GM12892 (cell line): ENCODE results near the gene UBA5.
A peak's percentile ranks its signal among the peaks of the same experiment; 100 is the strongest.

ENCODE experiments used
- DNase-seq: peaks from one replicate; pipeline ENCODE4 v3.0.0; 2011; ENCODE audit not compliant: insufficient read length
- FAIRE-seq: peaks from 2 replicates; lab custom pipeline; 2011; peaks lifted over from hg19 to GRCh38; lab: Jason Lieb, UNC
- POLR2A ChIP-seq: IDR thresholded peaks from 2 replicates; pipeline ENCODE4 v1.6.1; 2011; ENCODE audit warnings: low read depth, low read length, control low read depth
- POLR2AphosphoS5 ChIP-seq: IDR thresholded peaks from 2 replicates; pipeline ENCODE4 v1.6.1; 2011; ENCODE audit warnings: low read depth, low read length, control low read depth
- TAF1 ChIP-seq: IDR thresholded peaks from 2 replicates; pipeline ENCODE4 v1.6.1; 2011; ENCODE audit warnings: low read depth, mild to moderate bottlenecking, control low read depth, low read length, borderline replicate concordance

The UBA5 gene

DNA sequence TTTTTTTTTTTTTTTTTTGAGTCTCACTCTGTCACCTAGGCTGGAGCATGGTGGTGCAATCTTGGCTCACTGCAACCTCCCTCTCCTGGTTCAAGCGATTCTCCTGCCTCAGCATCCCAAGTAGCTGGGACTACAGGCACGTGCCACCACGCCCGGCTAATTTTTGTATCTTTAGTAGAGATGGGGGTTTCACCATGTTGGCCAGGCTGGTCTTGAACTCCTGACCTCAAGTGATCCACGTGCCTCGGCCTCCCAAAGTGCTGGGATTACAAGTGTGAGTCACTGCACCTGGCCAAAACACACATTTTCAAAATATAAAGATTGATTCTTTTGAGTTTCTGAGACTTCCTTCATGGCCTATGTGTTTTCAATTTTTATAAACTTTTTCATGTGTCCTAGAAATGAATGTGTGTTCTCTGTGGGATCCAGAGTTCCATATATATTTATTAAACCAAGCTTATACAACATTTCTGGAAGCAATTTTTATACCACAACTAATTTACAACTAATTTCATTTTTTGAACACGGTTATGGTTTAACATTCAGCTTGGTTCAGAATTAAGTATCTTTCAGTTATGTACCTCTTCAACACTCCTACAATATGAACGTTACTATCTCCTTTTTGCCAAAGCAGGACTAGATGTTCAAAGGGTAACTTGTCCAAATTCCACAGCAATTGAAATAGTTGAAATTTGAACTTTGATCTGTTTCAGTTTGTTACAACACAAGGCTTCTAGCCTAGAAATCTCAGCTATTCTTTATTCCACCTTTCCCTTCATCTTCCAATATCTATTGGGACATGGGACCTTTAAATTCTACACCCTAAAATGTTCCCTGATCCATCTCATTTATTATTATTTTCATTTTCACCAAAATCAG, 2.0 kb upstream of the UBA5 start:
- FAIRE-seq (no peak), DNase-seq (no peak)
- TF ChIP-seq TAF1 (no peak), POLR2AphosphoS5 (no peak), POLR2A (no peak)

- TF ChIP-seq POLR2A (no peak), TAF1 (no peak), POLR2AphosphoS5 (no peak)
- FAIRE-seq (no peak), DNase-seq (no peak)
These were observed 1.1 kb upstream of the UBA5 start for GRCh38 chr3:132659000-132659364.

DNA sequence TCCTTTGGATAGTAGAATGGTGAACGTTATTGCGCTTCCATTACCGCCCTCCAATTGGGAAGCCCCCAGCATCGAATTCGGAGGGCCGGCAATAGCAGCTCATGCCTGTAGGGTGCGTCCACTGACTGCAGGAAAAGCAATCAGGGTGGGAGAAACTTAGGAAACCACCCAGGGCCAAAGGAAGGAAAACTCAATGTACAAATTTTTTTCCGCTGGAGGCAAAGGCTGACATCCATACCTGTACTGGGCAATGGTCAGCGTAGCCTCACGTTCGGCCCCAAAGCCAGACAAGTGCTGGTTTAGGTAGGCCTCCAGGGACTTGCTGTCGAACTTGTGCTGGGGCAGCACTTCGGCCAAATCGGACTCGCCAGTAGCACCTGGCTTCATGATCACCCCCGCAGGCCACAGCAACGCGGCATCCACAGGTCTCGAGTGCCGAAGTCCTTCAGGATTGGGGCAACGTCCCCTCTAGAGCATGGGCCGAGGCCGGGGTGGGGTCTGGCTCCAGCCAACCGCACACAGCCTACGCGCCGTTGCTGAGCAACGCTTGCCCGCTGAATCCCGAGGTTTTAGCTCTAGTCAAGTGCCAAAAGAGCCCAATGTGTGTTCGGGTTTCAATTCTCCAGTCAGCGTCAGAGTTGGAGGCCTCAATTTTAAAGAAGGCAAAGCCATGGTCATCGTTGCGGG, 621 bp upstream of the UBA5 start, which contains the start of gene ACAD11:
Gene ACAD11, minus strand, starts transcription at position 445 of the 687 bp plus-strand sequence. Its CDS starts 58 bp downstream, at position 387.
- FAIRE-seq: no peak
- TF ChIP-seq TAF1 (peak; percentile 19; the same call in 1 of the 2 replicates), POLR2AphosphoS5 (no peak), POLR2A (no peak)
- DNase-seq: peak; percentile 34

DNA sequence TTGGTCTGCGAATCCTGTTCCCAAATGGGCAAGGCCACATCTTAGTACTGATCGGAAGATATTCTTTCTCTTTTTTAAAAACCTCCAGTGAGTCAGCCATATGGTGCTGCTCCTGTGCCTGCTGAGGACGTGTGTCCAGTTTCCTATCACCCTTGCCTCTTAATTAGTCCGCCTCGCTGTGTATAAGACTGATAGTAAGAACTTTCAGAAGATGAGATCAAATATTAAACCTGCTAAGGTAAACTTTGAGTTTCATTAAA, 612 bp downstream of the UBA5 start:
- DNase-seq (no peak), FAIRE-seq (no peak)
- TF ChIP-seq POLR2AphosphoS5 (no peak), POLR2A (no peak), TAF1 (no peak)

- TF ChIP-seq TAF1 (no peak), POLR2A (no peak), POLR2AphosphoS5 (no peak)
- DNase-seq: no peak
- peak; percentile 21 for FAIRE-seq
These were observed 972 bp downstream of the UBA5 start for GRCh38 chr3:132661101-132661500.

DNA sequence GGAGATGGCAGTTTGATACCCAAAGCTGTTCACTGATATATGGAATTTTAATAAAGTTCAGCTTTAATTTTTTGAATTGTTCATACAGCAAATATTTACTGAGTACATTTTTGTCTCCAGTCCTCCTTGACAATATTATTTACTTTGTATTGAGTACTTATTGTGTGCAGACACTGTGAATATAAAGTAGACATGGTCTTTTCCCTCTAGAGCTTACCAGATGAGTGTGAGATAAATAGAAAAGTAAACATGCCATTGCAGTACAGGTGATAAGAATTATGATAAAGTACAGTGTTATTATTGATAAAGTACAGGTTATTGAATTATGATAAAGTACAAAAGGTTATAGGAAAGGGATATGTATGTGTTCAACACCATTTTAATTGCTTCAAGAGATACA, 2.1 kb downstream of the UBA5 start:
- TF ChIP-seq TAF1 (no peak), POLR2AphosphoS5 (no peak), POLR2A (no peak)
- no peak for DNase-seq
- no peak for FAIRE-seq

DNA sequence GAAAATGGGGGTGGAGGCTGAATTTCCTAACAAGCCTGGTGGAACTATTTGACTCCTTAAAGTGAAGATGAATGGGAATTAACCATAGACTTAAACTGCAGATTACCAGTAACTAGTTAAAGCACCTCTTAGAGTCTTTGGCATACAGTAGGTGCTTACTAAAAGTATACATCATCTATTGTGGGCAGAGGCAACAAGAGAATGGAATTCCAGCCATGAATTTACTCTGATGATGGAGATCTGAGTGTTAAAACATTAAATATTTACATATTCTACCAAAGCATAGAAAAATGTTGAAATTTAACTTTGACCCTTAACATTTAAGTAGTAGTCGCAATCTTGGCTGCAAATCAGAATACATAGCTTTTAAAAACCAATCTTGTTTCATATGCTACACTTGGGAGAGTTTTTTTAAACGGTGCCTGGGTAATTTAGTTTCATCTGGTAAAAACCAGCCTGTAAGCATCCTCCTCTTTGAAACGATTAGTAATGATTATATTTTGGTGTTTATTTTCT, 5.2 kb downstream of the UBA5 start:
- no peak for TF ChIP-seq POLR2AphosphoS5
- TF ChIP-seq POLR2A: no peak
- no peak for TF ChIP-seq TAF1

GRCh38 chr3:132669256-132669777, 9.2 kb downstream of the UBA5 start:
- TF ChIP-seq POLR2A (no peak), POLR2AphosphoS5 (no peak), TAF1 (no peak)
- no peak for DNase-seq
- FAIRE-seq: no peak

More for the DNA sequence above, 5.2 kb downstream of the UBA5 start:
- FAIRE-seq (no peak), DNase-seq (no peak)

DNA sequence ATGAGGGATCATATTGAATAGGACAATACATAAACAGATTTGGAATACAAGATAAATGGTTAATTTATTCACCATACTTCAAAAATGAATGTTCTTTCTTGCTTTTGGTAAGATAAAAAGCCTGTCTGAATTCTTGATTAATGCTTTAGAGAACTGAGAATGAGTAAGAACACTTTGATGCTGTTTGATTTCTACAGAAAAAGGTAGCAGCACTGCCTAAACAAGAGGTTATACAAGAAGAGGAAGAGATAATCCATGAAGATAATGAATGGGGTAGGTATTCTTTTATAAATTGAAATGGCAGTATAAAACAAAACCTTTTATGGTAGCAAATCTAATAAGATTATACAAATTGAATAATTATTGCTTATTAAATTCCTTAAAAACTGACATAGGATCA, 15.3 kb downstream of the UBA5 start:
- DNase-seq (no peak), FAIRE-seq (peak; percentile 44)
- TF ChIP-seq TAF1 (no peak), POLR2A (no peak), POLR2AphosphoS5 (no peak)

DNA sequence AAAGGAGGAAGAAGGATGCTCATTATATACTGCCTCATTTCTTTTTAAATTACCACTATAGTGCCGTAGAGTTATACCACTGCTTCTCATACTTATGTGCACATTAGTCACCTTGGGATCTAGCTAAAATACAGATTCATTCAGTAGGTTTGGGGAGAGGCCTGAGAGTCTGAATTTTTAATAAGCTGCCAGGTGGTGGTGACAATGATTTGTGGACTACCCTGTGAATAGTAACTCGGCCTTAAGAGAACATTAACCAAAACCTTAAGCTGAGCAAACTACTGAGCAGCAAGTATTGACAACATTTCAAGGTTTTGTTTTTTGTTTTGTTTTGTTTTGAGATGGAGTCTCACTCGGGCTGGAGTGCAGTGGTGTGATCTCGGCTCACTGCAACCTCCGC, 19.8 kb downstream of the UBA5 start:
- peak; percentile 65 for FAIRE-seq
- TF ChIP-seq POLR2A (no peak), POLR2AphosphoS5 (no peak)

GRCh38 chr3:132681421-132681820, 21.3 kb downstream of the UBA5 start:
- TF ChIP-seq TAF1 (no peak), POLR2A (no peak), POLR2AphosphoS5 (no peak)

More for the DNA sequence above, 19.8 kb downstream of the UBA5 start:
- DNase-seq: no peak

DNA sequence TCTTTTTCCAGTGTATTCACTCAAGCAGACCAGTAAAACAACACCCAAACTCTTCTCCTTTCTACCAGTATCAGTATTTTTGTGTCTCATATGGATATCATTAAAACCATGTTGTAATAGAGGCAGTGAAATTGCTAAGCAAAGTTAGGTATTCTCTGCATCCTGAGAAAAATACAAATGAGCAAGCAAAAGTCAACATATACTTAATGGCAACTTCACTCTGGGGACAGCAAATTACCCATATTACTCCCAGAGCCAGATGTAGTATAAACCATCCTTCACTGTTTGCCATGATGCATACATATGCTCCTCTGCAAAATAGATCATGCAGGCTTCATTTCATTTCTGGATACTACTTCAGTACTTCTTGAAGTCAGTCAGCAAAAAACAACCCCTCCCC, 22.1 kb downstream of the UBA5 start:
- FAIRE-seq: no peak
- TF ChIP-seq POLR2AphosphoS5: no peak
- TF ChIP-seq POLR2A: no peak
- TF ChIP-seq TAF1: no peak
- no peak for DNase-seq

More at GRCh38 chr3:132681421-132681820, 21.3 kb downstream of the UBA5 start:
- DNase-seq (no peak), FAIRE-seq (no peak)

DNA sequence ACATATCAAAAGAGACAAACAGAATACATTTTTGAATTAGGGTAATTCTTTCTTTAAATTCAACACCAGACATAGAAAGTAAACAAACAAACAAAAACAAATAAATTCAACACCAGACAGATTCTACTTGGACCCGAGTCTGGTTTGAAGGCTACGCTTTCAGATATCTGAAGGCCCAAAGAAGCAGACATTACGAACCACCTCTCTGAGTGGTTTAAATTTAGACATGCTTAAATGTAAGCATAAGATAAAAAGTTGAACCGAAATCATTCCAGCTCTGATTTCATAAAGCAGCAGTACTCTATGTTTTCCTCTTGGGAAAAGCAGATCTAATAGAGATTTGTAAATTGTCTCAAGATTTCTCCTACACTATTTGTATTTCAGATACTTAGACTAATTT, 29.9 kb downstream of the UBA5 start:
- TF ChIP-seq POLR2A (no peak), POLR2AphosphoS5 (no peak), TAF1 (no peak)
- no peak for FAIRE-seq
- DNase-seq: no peak

GRCh38 chr3:132694991-132695390, 34.9 kb downstream of the UBA5 start:
- FAIRE-seq (no peak), DNase-seq (no peak)
- TF ChIP-seq POLR2AphosphoS5 (no peak), TAF1 (no peak), POLR2A (no peak)
